ENCODE results near the gene SPTSSA. TPM values are rescaled to one million over a fixed set of nuclear protein-coding genes. Genes with fewer than 3 reads are reported as not detected.
"Not testable (repeated sequence)": the region's sequence is repeated elsewhere in the genome, so short reads cannot be mapped to it uniquely, and the experiment has no call there.

The SPTSSA gene
- total RNA-seq, 1 donor = 2.5 TPM

GRCh38 chr14:34425095-34425851 is 36.8 kb downstream of the SPTSSA start:
- Histone ChIP-seq H3K9me3 (ENCODE audit: low read depth, low read length) (peaks cover 11% of the 10 kb centered on the region), H3K4me1 (ENCODE audit: insufficient read depth, low read length) (no peaks in the 10 kb centered on the region), H3K27me3 (ENCODE audit: insufficient read depth, low read length) (no peaks in the 10 kb centered on the region), H3K4me3 (ENCODE audit: low read length) (no peak overlapping the region)

GRCh38 chr14:34424488-34424887 is 37.6 kb downstream of the SPTSSA start:
- Histone ChIP-seq H3K27me3 (ENCODE audit: insufficient read depth, low read length) (no peaks in the 10 kb centered on the region), H3K4me3 (ENCODE audit: low read length) (no peak overlapping the region), H3K9me3 (ENCODE audit: low read depth, low read length) (peaks cover 19% of the 10 kb centered on the region), H3K4me1 (ENCODE audit: insufficient read depth, low read length) (no peaks in the 10 kb centered on the region)

- Histone ChIP-seq H3K9me3 (ENCODE audit: low read depth, low read length) (peaks cover 20% of the 10 kb centered on the region), H3K27me3 (ENCODE audit: insufficient read depth, low read length) (no peaks in the 10 kb centered on the region), H3K4me1 (ENCODE audit: insufficient read depth, low read length) (no peaks in the 10 kb centered on the region), H3K4me3 (ENCODE audit: low read length) (no peak overlapping the region)
Observed at GRCh38 chr14:34423445-34423844, 38.6 kb downstream of the SPTSSA start.

GRCh38 chr14:34420547-34421150 is 41.4 kb downstream of the SPTSSA start:
- peaks cover 20% of the 10 kb centered on the region for H3K9me3 ChIP-seq (ENCODE audit: low read depth, low read length)
- H3K27me3 ChIP-seq (ENCODE audit: insufficient read depth, low read length) = no peaks in the 10 kb centered on the region
- no peak overlapping the region for H3K4me3 ChIP-seq (ENCODE audit: low read length)
- H3K4me1 ChIP-seq (ENCODE audit: insufficient read depth, low read length) = no peaks in the 10 kb centered on the region

- Histone ChIP-seq H3K9me3 (ENCODE audit: low read depth, low read length) (no peaks in the 10 kb centered on the region), H3K4me1 (ENCODE audit: insufficient read depth, low read length) (no peaks in the 10 kb centered on the region), H3K27me3 (ENCODE audit: insufficient read depth, low read length) (no peaks in the 10 kb centered on the region), H3K4me3 (ENCODE audit: low read length) (no peak overlapping the region)
Observed at GRCh38 chr14:34409721-34410120, 52.3 kb downstream of the SPTSSA start.

- peaks cover 14% of the 10 kb centered on the region for H3K4me1 ChIP-seq (ENCODE audit: insufficient read depth, low read length)
- no peak overlapping the region for H3K4me3 ChIP-seq (ENCODE audit: low read length)
- H3K27me3 ChIP-seq (ENCODE audit: insufficient read depth, low read length) = no peaks in the 10 kb centered on the region
- H3K9me3 ChIP-seq (ENCODE audit: low read depth, low read length) = no peaks in the 10 kb centered on the region
Observed at GRCh38 chr14:34407951-34408350, 54.1 kb downstream of the SPTSSA start.

- Histone ChIP-seq H3K27me3 (ENCODE audit: insufficient read depth, low read length) (no peaks in the 10 kb centered on the region), H3K4me1 (ENCODE audit: insufficient read depth, low read length) (peaks cover 21% of the 10 kb centered on the region), H3K4me3 (ENCODE audit: low read length) (no peak overlapping the region), H3K9me3 (ENCODE audit: low read depth, low read length) (no peaks in the 10 kb centered on the region)
Observed at GRCh38 chr14:34404416-34404815, 57.6 kb downstream of the SPTSSA start.

- Histone ChIP-seq H3K4me3 (ENCODE audit: low read length) (no peak overlapping the region), H3K9me3 (ENCODE audit: low read depth, low read length) (no peaks in the 10 kb centered on the region), H3K4me1 (ENCODE audit: insufficient read depth, low read length) (peaks cover 21% of the 10 kb centered on the region), H3K27me3 (ENCODE audit: insufficient read depth, low read length) (no peaks in the 10 kb centered on the region)
Observed at GRCh38 chr14:34403646-34404045, 58.4 kb downstream of the SPTSSA start.

- Histone ChIP-seq H3K4me3 (ENCODE audit: low read length) (no peak overlapping the region), H3K4me1 (ENCODE audit: insufficient read depth, low read length) (peaks cover 7% of the 10 kb centered on the region), H3K9me3 (ENCODE audit: low read depth, low read length) (no peaks in the 10 kb centered on the region), H3K27me3 (ENCODE audit: insufficient read depth, low read length) (no peaks in the 10 kb centered on the region)
Observed at GRCh38 chr14:34398024-34398423, 64.0 kb downstream of the SPTSSA start.

GRCh38 chr14:34387974-34388516 is 74.0 kb downstream of the SPTSSA start:
- H3K4me1 ChIP-seq (ENCODE audit: insufficient read depth, low read length) = no peaks in the 10 kb centered on the region
- no peak overlapping the region for H3K4me3 ChIP-seq (ENCODE audit: low read length)
- no peaks in the 10 kb centered on the region for H3K27me3 ChIP-seq (ENCODE audit: insufficient read depth, low read length)
- H3K9me3 ChIP-seq (ENCODE audit: low read depth, low read length) = no peaks in the 10 kb centered on the region

GRCh38 chr14:34386865-34387485 is 75.1 kb downstream of the SPTSSA start:
- Histone ChIP-seq H3K4me1 (ENCODE audit: insufficient read depth, low read length) (no peaks in the 10 kb centered on the region), H3K4me3 (ENCODE audit: low read length) (no peak overlapping the region), H3K9me3 (ENCODE audit: low read depth, low read length) (no peaks in the 10 kb centered on the region), H3K27me3 (ENCODE audit: insufficient read depth, low read length) (no peaks in the 10 kb centered on the region)

- H3K27me3 ChIP-seq (ENCODE audit: insufficient read depth, low read length); H3K4me3 ChIP-seq (ENCODE audit: low read length); H3K4me1 ChIP-seq (ENCODE audit: insufficient read depth, low read length); H3K9me3 ChIP-seq (ENCODE audit: low read depth, low read length): not testable (repeated sequence)
Observed at GRCh38 chr14:34385881-34386280, 76.2 kb downstream of the SPTSSA start.

- Histone ChIP-seq H3K9me3 (ENCODE audit: low read depth, low read length) (no peaks in the 10 kb centered on the region), H3K4me1 (ENCODE audit: insufficient read depth, low read length) (no peaks in the 10 kb centered on the region), H3K4me3 (ENCODE audit: low read length) (no peak overlapping the region), H3K27me3 (ENCODE audit: insufficient read depth, low read length) (no peaks in the 10 kb centered on the region)
Observed at GRCh38 chr14:34383839-34384238, 78.2 kb downstream of the SPTSSA start.
